Vagina (tissue), 2 donors: Measurements from ENCODE around the gene MACROD2.

Source experiments
- CTCF ChIP-seq, 3 experiments: fragments of 450-650 bp in 2 of 3; fragments of 200-600 bp in 1 of 3; sonication (generic) in 1 of 3; IDR thresholded peaks; one replicate each; pipeline ENCODE4 v1.5.1; 2017 to 2019; ENCODE audit warnings: antibody characterized with exemption in 3 of 3, mild to moderate bottlenecking in 2 of 3, moderate library complexity in 2 of 3
- POLR2AphosphoS5 ChIP-seq, 2 donors: sonication (generic); formaldehyde crosslinking; IDR thresholded peaks; one replicate each; pipeline ENCODE4 v1.9.0; 2017; ENCODE audit warnings: antibody characterized with exemption in 2 of 2, mild to moderate bottlenecking in 2 of 2, low read depth in 1 of 2; ENCODE audit not compliant: insufficient read depth in 1 of 2

- TF ChIP-seq POLR2AphosphoS5 (IDR thresholded peaks at IDR 0.05; ENCODE audit: insufficient read depth in 1 of 2, low read depth in 1 of 2) (no peak), CTCF (IDR thresholded peaks at IDR 0.05) (no peak)
Observed at GRCh38 chr20:16000112-16000511, 2004.8 kb downstream of the MACROD2 start.
